HCT116 (cell line): Measurements from ENCODE around the gene IDUA. TPM values are rescaled to one million over a fixed set of nuclear protein-coding genes. Genes with fewer than 3 reads are reported as not detected.

ENCODE experiments used
- ATAC-seq: fragments of 200-7000 bp; cut with Tn5 transposase; 2 replicates; pipeline ENCODE4 v1.9.1; 2020; ENCODE audit warnings: mild to moderate bottlenecking, moderate library complexity
- BruUV-seq: library from RNA; stranded (reverse); fragments of 400-500 nt; replicated peaks from 2 replicates; lab custom pipeline; 2021; lab: Mats Ljungman, UMichigan
- CTCF ChIA-PET: fragments of 300-600 bp; sonication (Branson Sonifier 250); formaldehyde crosslinking; loops from one replicate; lab custom pipeline; 2021; ENCODE audit warnings: antibody characterized with exemption; lab: Charles Lee
- POLR2A ChIA-PET: fragments of 300-600, 350-600 bp; sonication (Branson Sonifier 250); formaldehyde crosslinking; loops from one replicate; lab custom pipeline; 2021; ENCODE audit warnings: antibody characterized with exemption; lab: Charles Lee
- RAD21 ChIA-PET, 2 experiments: fragments of 300-600 bp; sonication (Branson Sonifier 250); formaldehyde crosslinking; loops; one replicate each; lab custom pipeline; 2023; ENCODE audit warnings: low total read pairs in 2 of 2; ENCODE audit not compliant: uncharacterized antibody in 2 of 2, unreplicated experiment in 2 of 2, low non-redundant PET in 1 of 2; lab: Charles Lee
- DNase-seq: peaks from one replicate; pipeline ENCODE4 v3.0.0-alpha.2; 2010; ENCODE audit warnings: low read depth, low spot score
- H2AFZ ChIP-seq: fragments of 200-600 bp; shearing (Covaris generic), sonication (generic); 2 replicates; pipeline ENCODE4 v1.6.1; 2017; ENCODE audit warnings: low read depth, mixed run types, mixed read lengths, antibody characterized with exemption, low read length; ENCODE audit not compliant: poor library complexity, severe bottlenecking
- H3K27ac ChIP-seq: 2 replicates; pipeline ENCODE4 v1.5.1; 2012; ENCODE audit warnings: low read depth, low read length
- H3K27me3 ChIP-seq: fragments of 200-600 bp; sonication (generic); 2 replicates; pipeline ENCODE4 v1.6.1; 2016; ENCODE audit warnings: mixed run types, low read length, mixed read lengths; ENCODE audit not compliant: insufficient read depth
- H3K36me3 ChIP-seq, 2 experiments: fragments of 200-500 bp in 1 of 2; fragments of 200-600 bp in 1 of 2; sonication (Bioruptor generic) in 1 of 2; sonication (generic) in 1 of 2; 2 replicates each; pipeline versions ENCODE4 v1.5.1 to v1.6.1; 2014 to 2016; ENCODE audit warnings: low read length in 2 of 2, inconsistent platforms in 1 of 2, mixed read lengths in 1 of 2, mixed run types in 1 of 2; ENCODE audit not compliant: insufficient read depth in 2 of 2, control insufficient read depth in 1 of 2
- H3K4me1 ChIP-seq, 2 experiments: fragments of 200-600 bp in 1 of 2; sonication (generic) in 1 of 2; 2 replicates each; pipeline versions ENCODE4 v1.5.1 to v1.6.1; 2012 to 2017; ENCODE audit warnings: low read length in 2 of 2, inconsistent platforms in 1 of 2, mild to moderate bottlenecking in 1 of 2, mixed read lengths in 1 of 2, mixed run types in 1 of 2, moderate library complexity in 1 of 2; ENCODE audit not compliant: insufficient read depth in 2 of 2, control insufficient read depth in 1 of 2
- H3K4me2 ChIP-seq: fragments of 200-600 bp; sonication (generic); 2 replicates; pipeline ENCODE4 v1.6.1; 2017; ENCODE audit warnings: mixed run types, low read length, mixed read lengths
- H3K4me3 ChIP-seq, 2 experiments: fragments of 200-600 bp in 1 of 2; sonication (generic) in 1 of 2; replicated peaks in 1 of 2; 2 replicates each; pipeline ENCODE4 v1.5.1; 2011 to 2016; ENCODE audit warnings: low read length in 2 of 2, control low read depth in 1 of 2, low read depth in 1 of 2, mild to moderate bottlenecking in 1 of 2, mixed read lengths in 1 of 2, mixed run types in 1 of 2
- H3K79me2 ChIP-seq: fragments of 200-600 bp; sonication (generic); 2 replicates; pipeline ENCODE4 v1.6.1; 2017; ENCODE audit warnings: mild to moderate bottlenecking, mixed run types, low read length, moderate library complexity, mixed read lengths; ENCODE audit not compliant: insufficient read depth
- H3K9ac ChIP-seq: fragments of 200-600 bp; sonication (generic); 2 replicates; pipeline ENCODE4 v1.6.1; 2016; ENCODE audit warnings: low read length, mixed read lengths
- H3K9me2 ChIP-seq: fragments of 200-600 bp; sonication (generic), shearing (Covaris generic); 2 replicates; pipeline ENCODE4 v1.6.1; 2017; ENCODE audit warnings: mixed run types, mild to moderate bottlenecking, moderate library complexity; ENCODE audit not compliant: insufficient read depth
- H3K9me3 ChIP-seq, 2 experiments: fragments of 200-500 bp in 1 of 2; fragments of 200-600 bp in 1 of 2; sonication (Bioruptor generic) in 1 of 2; sonication (generic) in 1 of 2; 2 replicates each; pipeline ENCODE4 v1.6.1; 2014 to 2017; ENCODE audit warnings: low read length in 2 of 2, mixed read lengths in 2 of 2, inconsistent platforms in 1 of 2, low read depth in 1 of 2, mild to moderate bottlenecking in 1 of 2, mixed run types in 1 of 2, moderate library complexity in 1 of 2; ENCODE audit not compliant: control insufficient read depth in 1 of 2, insufficient read depth in 1 of 2
- H4K20me1 ChIP-seq: fragments of 200-600 bp; sonication (generic), shearing (Covaris generic); 2 replicates; pipeline ENCODE4 v1.6.1; 2017; ENCODE audit warnings: mixed run types, mild to moderate bottlenecking, moderate library complexity; ENCODE audit not compliant: insufficient read depth
- CEBPB ChIP-seq: IDR thresholded peaks from 2 replicates; pipeline ENCODE4 v1.6.1; 2012; ENCODE audit warnings: low read depth
- ELF1 ChIP-seq: IDR thresholded peaks from 2 replicates; pipeline ENCODE4 v1.6.1; 2012; ENCODE audit warnings: low read depth, borderline replicate concordance
- FOSL1 ChIP-seq: IDR thresholded peaks from 2 replicates; pipeline ENCODE4 v1.6.1; 2012; ENCODE audit warnings: low read depth
- REST ChIP-seq: IDR thresholded peaks from 2 replicates; pipeline ENCODE4 v1.6.1; 2012; ENCODE audit warnings: low read depth
- ZBTB33 ChIP-seq: IDR thresholded peaks from 2 replicates; pipeline ENCODE4 v1.6.1; 2011; ENCODE audit warnings: mild to moderate bottlenecking, low read length, moderate library complexity; ENCODE audit not compliant: insufficient replicate concordance; ENCODE audit errors: extremely low read depth
- intact Hi-C: fragments of 100-400 bp; cut with micrococcal nuclease; formaldehyde crosslinking; loops from 2 replicates; pipeline ENCODE4 v1.10.0; 2022
- total RNA-seq: library from RNA; stranded (reverse); gene quantifications from one replicate; pipeline ENCODE4 v1.2.1, GENCODE V29; 2021; ENCODE audit not compliant: unreplicated experiment

Gene IDUA
- total RNA-seq, 1 experiment from 2014 or later: 28.2 TPM

GRCh38 chr4:966266-967112 is 20.4 kb upstream of the IDUA start:
- no peaks in the 10 kb centered on the region for H3K79me2 ChIP-seq
- no peak for TF ChIP-seq REST
- no peak for TF ChIP-seq FOSL1
- no peak for TF ChIP-seq ELF1
- no peak for TF ChIP-seq ZBTB33
- no peak for TF ChIP-seq CEBPB
- intact Hi-C loops: no loop called here
- H3K9ac ChIP-seq: no peak overlapping the region
- no peak overlapping the region for H3K4me2 ChIP-seq
- no peaks in the 10 kb centered on the region for H3K36me3 ChIP-seq
- H3K4me1 ChIP-seq: peaks cover 5 to 22% of the 10 kb centered on the region in 2 experiments; a peak in 3 of 4 replicates
- no peaks in the 10 kb centered on the region for H4K20me1 ChIP-seq
- no peak for ATAC-seq
- H3K4me3 ChIP-seq: no peak overlapping the region
- no peak overlapping the region for H2AFZ ChIP-seq
- no peak overlapping the region for H3K27ac ChIP-seq
- no peaks in the 10 kb centered on the region for H3K9me3 ChIP-seq
- no peaks in the 10 kb centered on the region for H3K9me2 ChIP-seq
- ChIA-PET RAD21 (no interaction called here), CTCF (no interaction called here), POLR2A (no interaction called here)
- no peak for DNase-seq
- H3K27me3 ChIP-seq: no peaks in the 10 kb centered on the region
- BruUV-seq: no TSS peak
